ENCODE results near the gene MAGEB4.
"Not testable (repeated sequence)": the region's sequence is repeated elsewhere in the genome, so short reads cannot be mapped to it uniquely, and the experiment has no call there.

Gene MAGEB4, protein sequence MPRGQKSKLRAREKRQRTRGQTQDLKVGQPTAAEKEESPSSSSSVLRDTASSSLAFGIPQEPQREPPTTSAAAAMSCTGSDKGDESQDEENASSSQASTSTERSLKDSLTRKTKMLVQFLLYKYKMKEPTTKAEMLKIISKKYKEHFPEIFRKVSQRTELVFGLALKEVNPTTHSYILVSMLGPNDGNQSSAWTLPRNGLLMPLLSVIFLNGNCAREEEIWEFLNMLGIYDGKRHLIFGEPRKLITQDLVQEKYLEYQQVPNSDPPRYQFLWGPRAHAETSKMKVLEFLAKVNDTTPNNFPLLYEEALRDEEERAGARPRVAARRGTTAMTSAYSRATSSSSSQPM

DNA sequence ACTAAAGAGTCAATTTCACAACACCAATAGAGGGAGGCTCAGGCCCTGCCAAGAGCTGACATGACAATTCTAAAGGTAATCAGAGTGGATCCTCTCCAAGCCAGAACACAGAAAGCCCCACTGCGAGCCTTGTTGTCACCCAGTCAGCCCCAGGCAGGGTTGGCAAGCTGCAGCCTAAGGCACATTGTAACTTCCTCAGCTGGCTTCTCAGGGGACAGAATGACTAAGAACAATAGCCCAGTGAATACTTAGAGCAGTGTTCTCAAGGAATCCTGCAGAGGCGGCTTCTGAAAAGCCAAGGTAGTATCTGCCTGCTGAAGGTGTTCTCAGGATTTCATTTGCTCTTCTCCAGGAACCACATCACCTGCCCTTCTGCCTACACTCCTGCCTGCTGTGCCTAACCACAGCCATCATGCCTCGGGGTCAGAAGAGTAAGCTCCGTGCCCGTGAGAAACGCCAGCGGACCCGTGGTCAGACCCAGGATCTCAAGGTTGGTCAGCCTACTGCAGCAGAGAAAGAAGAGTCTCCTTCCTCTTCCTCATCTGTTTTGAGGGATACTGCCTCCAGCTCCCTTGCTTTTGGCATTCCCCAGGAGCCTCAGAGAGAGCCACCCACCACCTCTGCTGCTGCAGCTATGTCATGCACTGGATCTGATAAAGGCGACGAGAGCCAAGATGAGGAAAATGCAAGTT, at the start of gene MAGEB4:
Gene MAGEB4, plus strand, starts transcription at position 277 of the 692 bp plus-strand sequence. Its CDS starts 136 bp downstream, at position 413.
- no peaks in the 10 kb centered on the region for H3K36me3 ChIP-seq (ENCODE audit: low read depth)
- ATAC-seq (ENCODE audit: low read depth) (no peak), DNase-seq (ENCODE audit: low spot score) (no peak)

DNA sequence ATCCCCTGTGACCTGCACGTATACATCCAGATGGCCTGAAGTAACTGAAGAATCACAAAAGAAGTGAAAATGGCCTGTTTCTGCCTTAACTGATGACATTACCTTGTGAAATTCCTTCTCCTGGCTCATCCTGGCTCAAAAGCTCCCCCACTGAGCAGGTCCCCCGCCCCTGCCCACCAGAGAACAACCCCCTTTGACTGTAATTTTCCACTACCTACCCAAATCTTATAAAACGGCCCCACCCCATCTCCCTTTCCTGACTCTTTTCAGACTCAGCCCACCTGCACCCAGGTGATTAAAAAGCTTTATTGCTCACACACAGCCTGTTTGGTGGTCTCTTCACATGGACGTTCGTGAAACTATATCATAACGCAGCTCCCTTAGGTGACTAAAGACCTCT, 47.9 kb upstream of the MAGEB4 start:
- not testable (repeated sequence) for H3K4me1 ChIP-seq (ENCODE audit: insufficient read depth, poor library complexity, severe bottlenecking); ATAC-seq (ENCODE audit: low read depth); H3K27ac ChIP-seq (ENCODE audit: poor library complexity, severe bottlenecking); H3K4me3 ChIP-seq (ENCODE audit: severe bottlenecking); H3K36me3 ChIP-seq (ENCODE audit: low read depth); H3K9me3 ChIP-seq (ENCODE audit: severe bottlenecking); H3K27me3 ChIP-seq (ENCODE audit: insufficient read depth, poor library complexity, severe bottlenecking); DNase-seq (ENCODE audit: low spot score)

More for the DNA sequence above, at the start of gene MAGEB4:
- Histone ChIP-seq H3K4me3 (ENCODE audit: severe bottlenecking) (no peak within 1 kb of the TSS), H3K4me1 (ENCODE audit: insufficient read depth, poor library complexity, severe bottlenecking) (no peaks in the 10 kb centered on the region), H3K9me3 (ENCODE audit: severe bottlenecking) (no peaks in the 10 kb centered on the region), H3K27me3 (ENCODE audit: insufficient read depth, poor library complexity, severe bottlenecking) (no peaks in the 10 kb centered on the region), H3K27ac (ENCODE audit: poor library complexity, severe bottlenecking) (no peak within 1 kb of the TSS)
- TF ChIP-seq, protein P1, sequence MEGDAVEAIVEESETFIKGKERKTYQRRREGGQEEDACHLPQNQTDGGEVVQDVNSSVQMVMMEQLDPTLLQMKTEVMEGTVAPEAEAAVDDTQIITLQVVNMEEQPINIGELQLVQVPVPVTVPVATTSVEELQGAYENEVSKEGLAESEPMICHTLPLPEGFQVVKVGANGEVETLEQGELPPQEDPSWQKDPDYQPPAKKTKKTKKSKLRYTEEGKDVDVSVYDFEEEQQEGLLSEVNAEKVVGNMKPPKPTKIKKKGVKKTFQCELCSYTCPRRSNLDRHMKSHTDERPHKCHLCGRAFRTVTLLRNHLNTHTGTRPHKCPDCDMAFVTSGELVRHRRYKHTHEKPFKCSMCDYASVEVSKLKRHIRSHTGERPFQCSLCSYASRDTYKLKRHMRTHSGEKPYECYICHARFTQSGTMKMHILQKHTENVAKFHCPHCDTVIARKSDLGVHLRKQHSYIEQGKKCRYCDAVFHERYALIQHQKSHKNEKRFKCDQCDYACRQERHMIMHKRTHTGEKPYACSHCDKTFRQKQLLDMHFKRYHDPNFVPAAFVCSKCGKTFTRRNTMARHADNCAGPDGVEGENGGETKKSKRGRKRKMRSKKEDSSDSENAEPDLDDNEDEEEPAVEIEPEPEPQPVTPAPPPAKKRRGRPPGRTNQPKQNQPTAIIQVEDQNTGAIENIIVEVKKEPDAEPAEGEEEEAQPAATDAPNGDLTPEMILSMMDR (IDR thresholded peaks at IDR 0.05; ENCODE audit: poor library complexity, severe bottlenecking): no peak

DNA sequence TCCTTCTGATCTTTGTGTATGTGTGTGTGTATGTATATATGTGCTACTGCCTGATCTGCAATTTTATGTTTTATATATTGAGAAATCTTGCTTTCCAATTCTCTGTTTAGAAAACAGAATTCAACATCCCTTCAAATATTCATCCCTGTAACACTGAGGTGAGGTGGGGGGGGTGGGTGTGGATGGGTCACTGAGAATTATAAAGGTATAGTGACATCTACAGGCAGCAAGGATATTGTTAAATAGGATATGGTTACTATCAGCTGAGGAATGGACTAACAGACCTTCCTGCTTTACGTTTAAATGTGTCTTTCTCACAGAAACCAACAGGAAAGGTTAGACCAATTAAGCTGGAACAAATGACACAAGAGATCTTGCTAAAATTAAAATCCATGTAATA, 45.5 kb upstream of the MAGEB4 start:
- no peak for DNase-seq (ENCODE audit: low spot score)
- no peaks in the 10 kb centered on the region for H3K36me3 ChIP-seq (ENCODE audit: low read depth)
- no peak overlapping the region for H3K27ac ChIP-seq (ENCODE audit: poor library complexity, severe bottlenecking)
- TF ChIP-seq, protein P1 (IDR thresholded peaks at IDR 0.05; ENCODE audit: poor library complexity, severe bottlenecking): peak; percentile 27
- no peak for ATAC-seq (ENCODE audit: low read depth)
- H3K4me3 ChIP-seq (ENCODE audit: severe bottlenecking): no peak overlapping the region
- H3K4me1 ChIP-seq (ENCODE audit: insufficient read depth, poor library complexity, severe bottlenecking): no peaks in the 10 kb centered on the region
- H3K9me3 ChIP-seq (ENCODE audit: severe bottlenecking): no peaks in the 10 kb centered on the region
- H3K27me3 ChIP-seq (ENCODE audit: insufficient read depth, poor library complexity, severe bottlenecking): no peaks in the 10 kb centered on the region

DNA sequence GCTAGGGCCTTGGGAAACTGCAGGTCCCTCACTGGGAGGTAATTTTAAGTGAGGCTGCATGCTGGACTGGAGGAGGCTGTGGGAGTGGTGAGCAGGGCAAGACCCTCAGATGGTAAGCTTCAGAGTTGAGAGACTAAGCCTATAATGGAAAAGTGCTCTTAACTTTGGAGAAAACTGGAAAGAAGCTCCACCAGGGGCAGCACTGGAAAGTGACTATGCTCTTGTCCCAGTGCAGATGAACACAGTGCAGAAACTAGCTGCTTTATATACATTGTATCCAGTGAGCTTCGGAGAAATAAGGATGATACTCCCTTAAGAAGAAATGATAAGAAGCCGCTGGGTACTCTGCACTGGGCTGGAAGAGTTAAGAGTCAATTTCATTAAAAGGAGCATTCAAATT, 29.6 kb upstream of the MAGEB4 start:
- DNase-seq (ENCODE audit: low spot score) (no peak), ATAC-seq (ENCODE audit: low read depth) (no peak)
- H3K36me3 ChIP-seq (ENCODE audit: low read depth): no peaks in the 10 kb centered on the region
- H3K27me3 ChIP-seq (ENCODE audit: insufficient read depth, poor library complexity, severe bottlenecking): no peaks in the 10 kb centered on the region
- H3K4me1 ChIP-seq (ENCODE audit: insufficient read depth, poor library complexity, severe bottlenecking): no peaks in the 10 kb centered on the region
- H3K4me3 ChIP-seq (ENCODE audit: severe bottlenecking): no peak overlapping the region
- TF ChIP-seq, protein P1 (IDR thresholded peaks at IDR 0.05; ENCODE audit: poor library complexity, severe bottlenecking): no peak
- H3K9me3 ChIP-seq (ENCODE audit: severe bottlenecking): no peaks in the 10 kb centered on the region
- no peak overlapping the region for H3K27ac ChIP-seq (ENCODE audit: poor library complexity, severe bottlenecking)

DNA sequence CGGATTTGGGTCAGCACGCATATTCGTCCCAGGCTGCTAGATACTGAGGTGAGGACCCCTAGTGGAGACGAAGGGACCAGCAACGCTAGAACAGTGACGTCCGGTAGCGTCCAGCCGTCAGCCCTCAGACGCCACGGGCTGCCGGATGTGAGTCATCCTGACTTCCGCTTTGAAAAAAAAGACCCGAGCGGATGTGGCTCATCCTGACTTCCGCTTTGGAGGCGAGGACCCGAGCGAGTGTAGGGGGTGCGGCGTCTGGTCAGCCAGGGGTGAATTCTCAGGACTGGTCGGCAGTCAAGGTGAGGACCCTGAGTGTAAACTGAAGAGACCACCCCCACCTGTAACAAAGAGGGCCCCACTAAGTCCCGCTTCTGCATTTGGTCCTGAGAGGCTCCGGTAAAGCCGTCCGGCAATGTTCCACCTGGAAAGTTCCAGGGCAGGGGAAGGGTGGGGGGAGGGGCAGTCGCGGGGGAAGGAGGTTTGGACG, 26.4 kb upstream of the MAGEB4 start, which contains the start of gene MAGEB2:
Gene MAGEB2, plus strand, starts transcription at position 207 of the 487 bp plus-strand sequence. CDS start 3,018 bp downstream, outside the sequence.
- H3K27me3 ChIP-seq (ENCODE audit: insufficient read depth, poor library complexity, severe bottlenecking): no peaks in the 10 kb centered on the region
- H3K36me3 ChIP-seq (ENCODE audit: low read depth): no peaks in the 10 kb centered on the region
- no peak within 1 kb of the TSS for H3K4me3 ChIP-seq (ENCODE audit: severe bottlenecking)
- DNase-seq (ENCODE audit: low spot score) (no peak), ATAC-seq (ENCODE audit: low read depth) (no peak)
- TF ChIP-seq, protein P1 (IDR thresholded peaks at IDR 0.05; ENCODE audit: poor library complexity, severe bottlenecking): no peak
- no peaks in the 10 kb centered on the region for H3K9me3 ChIP-seq (ENCODE audit: severe bottlenecking)
- H3K4me1 ChIP-seq (ENCODE audit: insufficient read depth, poor library complexity, severe bottlenecking): no peaks in the 10 kb centered on the region
- H3K27ac ChIP-seq (ENCODE audit: poor library complexity, severe bottlenecking): no peak within 1 kb of the TSS

Measured in RWPE2 (cell line).